ENCODE results near the gene ALOXE3.

Gene ALOXE3

DNA sequence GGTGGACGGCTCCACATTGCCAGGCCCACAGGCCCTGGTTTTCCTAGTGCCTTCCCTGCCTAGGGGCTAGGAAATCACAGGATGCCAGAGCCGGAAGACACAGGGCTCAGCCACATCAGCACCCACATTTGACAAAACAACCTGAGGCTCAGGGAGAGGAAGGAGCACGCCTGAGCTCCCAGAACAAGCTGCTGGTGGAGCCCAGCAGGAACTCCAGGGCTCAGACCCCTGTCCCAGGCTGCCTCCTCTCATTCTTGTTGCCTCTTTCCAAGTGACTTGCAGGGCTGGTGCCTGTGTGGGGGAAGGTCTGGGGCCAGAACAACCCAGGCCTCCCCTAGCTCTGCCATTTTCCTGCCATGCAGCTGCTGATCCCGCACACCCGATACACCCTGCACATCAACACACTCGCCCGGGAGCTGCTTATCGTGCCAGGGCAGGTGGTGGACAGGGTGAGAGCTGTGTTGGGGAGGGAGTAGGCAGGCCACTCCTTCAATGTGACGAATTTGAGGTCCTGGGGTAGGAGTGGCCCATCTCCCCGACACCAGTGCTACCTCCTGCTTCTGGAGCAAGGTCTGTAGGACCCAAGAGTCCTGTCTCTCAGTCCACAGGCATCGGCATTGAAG lies 71.9 kb downstream of the ALOXE3 start:
- DNase-seq = no peak
